A204.1 (cell line): Measurements from ENCODE around the gene KRTAP10-6.
"Not testable (repeated sequence)": the region's sequence is repeated elsewhere in the genome, so short reads cannot be mapped to it uniquely, and the experiment has no call there.

Experiments used
- FAIRE-seq: peaks from 2 replicates; lab custom pipeline; 2012; peaks lifted over from hg19 to GRCh38; lab: Jason Lieb, UNC

The KRTAP10-6 gene

DNA sequence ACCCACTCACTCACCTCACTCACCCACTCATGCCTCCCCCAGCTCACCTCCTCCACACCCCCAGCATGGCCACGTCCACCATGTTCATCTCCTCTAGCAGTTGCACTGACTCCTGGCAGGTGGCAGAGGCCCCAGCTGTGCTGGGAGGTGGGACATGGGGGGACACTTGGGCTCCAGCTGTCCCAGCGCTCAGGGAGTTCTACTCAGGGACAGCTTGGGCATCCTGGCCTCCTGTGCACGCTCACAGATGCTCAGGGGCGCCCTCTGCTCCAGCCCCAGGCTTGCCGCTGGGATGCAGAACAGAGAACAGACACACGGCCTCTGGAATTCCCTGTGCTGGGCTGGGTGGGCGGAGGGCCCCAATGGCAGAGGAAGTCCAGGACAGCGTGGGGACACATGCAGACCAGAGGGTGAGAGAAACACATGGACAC lies 24.8 kb upstream of the KRTAP10-6 start:
- FAIRE-seq, result no peak

DNA sequence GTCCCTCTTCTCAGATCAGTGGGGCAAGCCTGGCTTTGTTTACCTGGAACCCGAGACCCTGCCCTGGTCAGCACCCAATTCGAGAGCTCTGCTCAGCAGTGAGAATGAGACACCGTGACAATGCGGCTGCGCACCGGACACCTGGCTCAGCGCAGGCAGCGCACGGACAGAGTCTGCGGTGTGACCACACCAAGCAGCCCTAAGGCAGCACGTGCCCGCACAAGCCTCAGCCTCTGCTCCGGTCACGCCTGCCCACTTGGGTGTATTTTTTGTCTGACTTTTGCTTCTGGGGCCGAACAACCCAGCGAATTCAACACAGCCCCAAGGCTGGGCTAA lies 24.3 kb upstream of the KRTAP10-6 start:
- FAIRE-seq, result no peak

DNA sequence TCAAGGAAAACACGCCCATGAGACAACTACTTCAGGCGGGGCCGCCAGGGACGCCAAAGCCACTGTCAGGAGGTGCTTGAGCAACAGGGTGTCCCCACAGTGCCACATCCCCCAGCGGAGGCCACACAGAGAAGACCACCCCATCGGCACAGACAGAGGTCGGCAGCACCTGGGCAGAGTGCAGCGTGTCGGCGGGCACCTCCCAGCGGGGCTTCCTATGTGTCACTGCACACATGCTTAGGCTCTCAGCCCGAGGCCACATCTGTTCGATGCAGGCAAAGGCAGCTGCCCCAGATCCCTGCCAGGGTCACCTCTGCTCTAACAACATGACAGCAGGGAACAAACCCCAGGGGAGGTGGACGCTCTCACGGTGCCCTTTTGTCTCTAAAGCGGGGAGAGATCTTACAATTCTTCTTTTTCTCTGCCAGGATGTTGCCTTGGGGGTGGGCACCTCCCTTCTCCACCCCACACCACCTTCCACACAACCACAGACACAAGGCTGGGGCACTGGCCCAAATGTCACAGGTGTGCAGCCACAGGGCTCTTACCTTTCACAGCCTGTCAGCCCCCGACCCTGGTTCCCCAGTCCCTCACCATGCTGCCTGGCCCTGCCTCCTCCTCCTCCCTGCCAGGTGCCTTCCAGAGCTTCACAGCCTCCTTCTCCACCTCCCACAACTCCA lies 23.7 kb upstream of the KRTAP10-6 start:
- no peak for FAIRE-seq

DNA sequence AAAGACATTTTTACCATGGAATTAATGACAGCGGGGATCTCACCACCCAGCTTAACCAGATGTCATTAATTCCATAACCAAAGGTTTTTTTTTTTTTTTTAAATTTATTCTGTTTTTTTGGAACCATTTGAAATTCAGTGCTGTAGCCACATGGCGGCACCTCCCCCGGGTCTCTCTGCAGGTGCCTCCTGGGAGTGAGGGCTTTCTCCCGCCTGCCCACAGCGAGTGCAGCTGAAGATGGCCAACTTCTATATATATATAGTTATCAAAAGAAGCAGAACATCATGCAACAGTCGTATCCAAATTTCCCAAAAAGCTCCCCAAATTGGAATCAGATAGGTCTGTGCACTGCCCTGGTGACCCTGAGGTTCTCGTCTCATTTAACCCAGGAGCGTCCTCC lies 23.2 kb upstream of the KRTAP10-6 start:
- no peak for FAIRE-seq

DNA sequence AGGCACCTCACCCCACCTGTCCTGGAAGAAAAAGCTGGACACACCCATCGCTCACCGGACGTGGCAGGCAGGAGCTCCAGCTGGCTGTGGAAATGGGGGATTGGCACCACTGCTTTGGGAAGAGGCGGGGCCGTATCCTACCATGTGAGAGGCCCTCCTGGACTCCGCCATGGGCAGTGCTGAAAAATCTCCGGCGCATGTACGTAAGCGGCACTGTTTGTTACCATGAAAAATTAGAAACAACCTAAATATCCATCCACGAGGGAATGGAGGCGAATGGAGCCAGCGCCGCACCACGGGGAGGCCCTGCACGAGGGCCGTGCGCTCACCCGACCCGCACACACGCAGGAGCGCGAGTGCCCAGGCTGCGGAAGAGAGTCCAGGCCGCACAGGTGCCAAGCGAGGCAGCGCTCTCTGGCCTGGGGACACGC lies 22.7 kb upstream of the KRTAP10-6 start:
- no peak for FAIRE-seq

DNA sequence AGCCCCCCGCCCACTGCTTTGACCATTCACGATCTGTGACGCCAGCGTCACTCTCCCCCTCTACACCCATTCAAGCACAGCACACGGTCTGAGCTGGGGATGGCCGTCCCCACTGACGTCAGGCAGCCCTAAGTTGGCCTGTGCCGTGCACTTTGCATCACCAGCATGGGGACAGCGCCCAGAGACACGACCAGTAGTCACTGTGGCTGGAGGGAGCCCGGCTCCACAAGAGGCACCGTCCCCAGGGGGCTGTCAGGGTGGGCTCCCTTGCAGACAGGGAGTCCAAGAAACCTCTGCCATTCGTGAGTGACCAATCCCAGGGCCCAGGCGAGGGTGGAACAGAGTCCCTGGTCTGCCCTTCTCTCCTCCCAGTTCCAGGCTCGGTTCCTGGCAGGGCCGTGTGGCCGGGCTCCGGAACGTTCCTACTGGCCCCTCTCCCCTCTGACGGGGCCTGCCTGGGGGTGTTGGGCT lies 21.9 kb upstream of the KRTAP10-6 start:
- no peak for FAIRE-seq

DNA sequence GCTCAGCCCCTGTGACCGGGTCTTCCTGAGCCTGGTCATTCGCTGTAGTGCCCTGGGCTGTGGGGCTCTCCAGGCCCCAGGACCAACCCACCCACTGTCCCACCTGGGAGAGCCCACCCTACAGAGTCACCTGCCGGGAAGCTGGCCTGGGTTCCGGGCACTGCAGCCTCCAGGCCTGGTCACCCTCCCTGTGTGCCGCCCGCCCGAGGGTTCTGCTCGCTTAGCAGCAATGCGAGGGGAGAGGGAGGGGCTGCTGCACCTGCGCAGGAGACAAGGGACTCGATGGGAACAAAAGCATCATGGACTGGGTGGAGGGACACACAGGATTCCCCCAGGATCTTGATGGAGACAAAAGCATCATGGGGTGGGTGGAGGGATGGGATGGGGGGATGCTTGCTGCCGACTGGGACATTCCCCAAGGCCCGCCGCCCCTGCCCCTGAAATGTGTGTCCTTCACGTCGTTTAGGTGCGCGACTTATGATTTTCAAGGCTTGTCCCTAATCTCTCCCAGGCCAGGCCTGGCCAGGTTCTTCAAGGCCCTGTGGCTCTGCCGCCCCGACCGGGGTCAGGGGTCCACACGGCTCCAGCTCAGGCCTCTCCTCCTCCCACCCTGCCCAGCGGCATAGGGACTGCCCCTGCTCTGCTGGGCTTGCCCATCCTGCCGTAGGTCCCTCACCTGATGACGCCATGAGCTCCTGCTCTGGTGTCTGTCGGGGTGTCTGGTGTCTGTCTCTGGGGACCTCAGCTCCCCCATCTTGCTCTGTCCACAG lies 21.3 kb upstream of the KRTAP10-6 start:
- FAIRE-seq, result no peak

DNA sequence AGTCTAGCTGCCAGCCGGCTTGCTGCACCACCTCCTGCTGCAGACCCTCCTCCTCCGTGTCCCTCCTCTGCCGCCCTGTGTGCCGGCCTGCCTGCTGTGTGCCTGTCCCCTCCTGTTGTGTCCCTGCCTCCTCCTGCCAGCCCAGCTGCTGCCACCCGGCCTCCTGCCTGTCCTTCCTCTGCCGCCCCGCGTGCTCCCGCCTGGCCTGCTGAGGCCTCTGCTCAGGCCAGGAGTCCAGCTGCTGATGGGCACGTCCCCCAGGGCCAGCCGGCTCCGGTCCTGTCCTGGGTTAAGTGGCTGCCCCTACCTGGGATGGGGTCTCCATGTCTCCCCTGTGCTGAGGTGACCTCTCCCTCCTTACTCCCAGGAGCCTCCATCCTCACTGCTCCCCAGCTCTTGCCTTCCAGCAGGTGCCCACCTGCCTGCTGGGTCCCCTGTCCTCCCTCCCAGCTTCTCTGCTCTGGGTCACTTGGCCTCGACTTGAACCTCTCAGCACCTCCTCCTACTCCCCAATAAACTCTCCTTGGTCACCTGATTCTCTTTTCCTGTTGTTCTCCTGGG lies 20.4 kb upstream of the KRTAP10-6 start:
- FAIRE-seq, result no peak

DNA sequence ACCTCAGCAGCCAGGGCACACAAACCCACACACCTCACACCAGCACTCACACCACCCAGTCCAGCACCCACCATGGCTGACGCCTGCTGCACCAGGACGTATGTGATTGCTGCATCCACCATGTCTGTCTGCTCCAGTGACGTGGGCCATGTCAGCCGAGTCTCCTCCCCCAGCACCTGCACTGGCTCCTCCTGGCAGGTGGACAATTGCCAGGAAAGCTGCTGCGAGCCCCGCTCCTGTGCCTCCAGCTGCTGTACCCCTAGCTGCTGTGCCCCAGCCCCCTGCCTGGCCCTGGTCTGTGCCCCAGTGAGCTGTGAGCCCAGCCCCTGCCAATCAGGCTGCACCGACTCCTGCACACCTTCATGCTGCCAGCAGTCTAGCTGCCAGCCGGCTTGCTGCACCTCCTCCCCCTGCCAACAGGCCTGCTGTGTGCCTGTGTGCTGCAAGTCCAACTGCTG lies 19.8 kb upstream of the KRTAP10-6 start, which contains the start of gene KRTAP10-8:
Gene KRTAP10-8, plus strand, starts transcription at position 51 of the 458 bp plus-strand sequence. Its CDS starts 22 bp downstream, at position 73.
- FAIRE-seq, result no peak

DNA sequence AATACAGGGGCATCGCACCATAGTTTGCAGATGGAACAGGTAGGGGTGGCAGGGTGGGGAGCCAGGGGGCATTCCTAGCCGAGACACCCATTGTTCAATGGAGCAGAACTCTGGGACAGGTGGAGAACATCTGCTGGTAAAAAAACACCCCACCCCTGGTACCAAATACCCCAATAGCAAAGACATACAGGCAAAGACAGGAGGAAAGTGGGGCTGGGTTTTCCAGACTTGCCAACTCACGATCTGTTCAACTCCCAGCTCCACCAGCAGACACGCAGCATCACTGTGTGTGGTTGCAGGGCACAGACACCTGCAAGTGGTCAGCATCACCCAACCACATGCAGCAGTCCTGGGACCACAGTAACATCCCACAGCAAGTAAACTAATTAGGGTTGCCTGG lies 19.2 kb upstream of the KRTAP10-6 start:
- FAIRE-seq, result no peak

DNA sequence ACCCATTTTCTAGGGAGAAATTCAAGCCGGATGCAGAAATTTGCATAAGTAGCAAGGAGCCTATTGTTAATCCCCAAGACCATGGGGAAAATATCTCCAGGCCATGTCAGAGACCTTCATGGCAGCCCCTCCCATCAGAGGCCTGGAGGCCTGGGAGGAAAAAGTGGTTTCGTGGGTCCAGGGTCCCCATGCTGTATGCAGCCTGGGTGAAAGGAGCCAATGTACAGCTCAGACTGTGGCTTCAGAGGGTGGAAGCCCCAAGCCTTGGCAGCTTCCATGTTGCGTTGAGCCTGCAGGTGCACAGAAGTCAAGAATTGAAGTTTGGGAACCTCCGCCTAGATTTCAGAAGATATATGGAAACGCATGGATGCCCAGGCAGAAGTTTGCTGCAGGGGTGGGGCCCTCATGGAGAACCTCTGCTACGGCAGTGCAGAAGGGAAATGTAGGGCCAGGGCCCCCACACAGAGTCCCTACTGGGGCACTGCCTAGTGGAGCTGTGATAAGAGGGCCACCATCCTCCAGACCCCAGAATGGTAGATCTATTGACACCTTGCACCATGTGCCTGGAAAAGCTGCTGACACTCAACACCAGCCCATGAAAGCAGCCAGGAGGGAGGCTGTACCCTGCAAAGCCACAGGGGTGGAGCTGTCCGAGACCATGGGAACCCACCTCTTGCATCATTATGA lies 18.0 kb upstream of the KRTAP10-6 start:
- FAIRE-seq, result not testable (repeated sequence)

DNA sequence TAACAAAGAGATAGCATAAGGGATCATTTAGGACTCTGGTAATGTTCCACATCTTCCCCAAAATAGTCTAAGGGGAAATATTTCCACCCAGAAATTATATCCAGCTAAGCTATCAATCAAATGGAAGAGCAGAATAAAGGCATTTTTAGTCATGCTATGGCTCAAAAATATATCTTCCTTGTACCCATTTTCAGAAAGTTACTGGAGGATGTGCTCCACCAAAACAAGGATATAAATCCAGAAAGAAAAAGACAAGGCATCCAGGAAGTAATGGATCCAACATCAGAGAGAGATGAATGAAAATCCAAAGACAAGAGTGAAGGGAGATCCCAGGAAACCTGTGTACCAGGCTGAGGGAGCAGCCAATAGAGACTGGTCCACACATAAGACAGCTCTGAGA lies 16.9 kb upstream of the KRTAP10-6 start:
- no peak for FAIRE-seq

DNA sequence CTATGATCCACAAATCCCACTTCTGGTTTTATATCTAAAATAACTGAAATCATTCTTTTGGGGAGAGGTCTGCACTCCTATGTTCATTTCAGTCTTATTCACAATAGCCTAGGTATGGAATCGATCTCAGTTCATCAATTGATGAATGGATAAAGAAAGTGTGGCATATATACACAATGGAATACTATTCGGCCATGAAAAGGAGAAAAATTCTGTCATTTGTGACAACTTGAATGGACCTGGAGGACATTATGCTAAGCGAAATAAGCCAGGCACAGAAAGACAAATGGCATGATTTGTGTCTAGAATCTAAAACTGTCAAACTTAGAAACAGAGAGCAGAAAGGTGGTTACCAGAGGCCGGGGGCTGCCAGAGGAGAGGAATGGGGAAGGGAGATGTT lies 14.2 kb upstream of the KRTAP10-6 start:
- FAIRE-seq, result no peak

DNA sequence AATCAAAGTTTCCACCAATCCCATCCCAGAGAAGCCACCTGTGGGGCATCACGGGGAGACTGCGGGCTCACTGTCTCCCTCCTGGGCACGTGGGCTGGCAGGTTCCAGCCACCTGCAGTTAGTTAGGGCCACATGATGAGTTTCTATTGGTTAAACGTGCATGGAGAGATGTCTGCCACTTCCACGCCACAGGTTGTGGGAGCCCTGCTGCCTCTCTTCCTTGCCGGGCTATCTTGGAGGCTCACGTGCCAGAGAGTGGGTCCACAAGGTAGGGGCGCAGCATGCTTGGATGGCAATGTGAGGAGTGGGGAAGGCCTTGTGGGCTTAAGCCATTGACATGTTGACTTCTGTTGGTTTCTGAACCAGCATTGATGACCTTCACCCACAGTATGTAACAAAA lies 11.6 kb upstream of the KRTAP10-6 start:
- no peak for FAIRE-seq

DNA sequence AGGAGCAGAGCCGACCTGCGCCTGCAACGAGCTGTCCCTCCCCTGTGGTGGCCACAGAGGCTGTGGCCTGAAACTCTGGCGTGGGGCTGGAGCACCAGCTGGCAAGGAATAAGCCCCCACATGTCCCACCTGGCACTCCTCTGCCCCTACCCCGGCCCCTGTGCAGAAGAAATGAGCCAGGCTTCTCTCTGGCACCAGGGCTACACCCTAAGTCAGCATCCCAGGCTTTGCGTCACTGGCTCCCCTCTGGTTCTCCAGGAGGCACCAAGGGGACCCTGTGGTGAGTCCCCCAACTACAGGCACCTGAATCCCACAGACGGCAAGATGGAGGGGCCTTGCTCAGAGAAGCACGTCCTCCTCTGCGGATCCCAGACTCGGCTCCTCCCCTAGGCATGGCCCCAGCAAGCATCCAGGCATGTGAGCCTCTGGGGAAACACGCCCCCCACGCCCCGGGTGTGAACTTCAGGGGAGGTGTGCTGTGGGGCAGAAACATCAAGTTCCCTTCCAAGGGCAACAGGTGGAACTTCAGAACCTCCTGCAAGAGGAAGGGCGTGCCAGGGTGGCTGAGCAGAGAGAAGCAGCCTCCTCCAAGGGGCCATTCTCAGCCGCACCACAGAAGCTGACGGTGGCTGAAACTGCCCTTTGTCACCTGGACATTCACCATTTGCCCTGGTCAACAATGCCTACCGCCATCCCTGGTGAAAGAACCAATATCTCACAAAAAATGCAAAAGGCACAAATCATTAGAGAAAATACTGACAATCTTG lies 11.0 kb upstream of the KRTAP10-6 start:
- FAIRE-seq, result no peak

DNA sequence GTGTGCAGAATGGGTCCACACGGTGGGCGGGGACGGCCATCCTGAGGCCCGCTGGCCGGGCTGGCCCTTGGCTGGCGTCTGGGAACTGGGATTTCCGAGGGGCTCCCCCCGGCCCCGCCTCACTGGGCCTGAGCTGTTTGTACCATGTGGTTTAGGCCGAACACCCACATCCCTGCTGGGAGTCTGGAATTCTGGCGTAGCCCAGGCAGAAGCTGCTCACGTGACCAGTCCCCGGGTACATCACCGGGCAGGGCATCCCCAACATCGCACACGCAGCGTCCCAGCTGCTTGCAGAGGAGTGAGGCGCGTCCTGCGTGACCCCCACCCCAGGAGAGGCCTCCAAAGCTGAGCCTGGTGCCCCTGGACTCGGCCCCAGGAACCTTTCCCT lies 10.2 kb upstream of the KRTAP10-6 start:
- no peak for FAIRE-seq

DNA sequence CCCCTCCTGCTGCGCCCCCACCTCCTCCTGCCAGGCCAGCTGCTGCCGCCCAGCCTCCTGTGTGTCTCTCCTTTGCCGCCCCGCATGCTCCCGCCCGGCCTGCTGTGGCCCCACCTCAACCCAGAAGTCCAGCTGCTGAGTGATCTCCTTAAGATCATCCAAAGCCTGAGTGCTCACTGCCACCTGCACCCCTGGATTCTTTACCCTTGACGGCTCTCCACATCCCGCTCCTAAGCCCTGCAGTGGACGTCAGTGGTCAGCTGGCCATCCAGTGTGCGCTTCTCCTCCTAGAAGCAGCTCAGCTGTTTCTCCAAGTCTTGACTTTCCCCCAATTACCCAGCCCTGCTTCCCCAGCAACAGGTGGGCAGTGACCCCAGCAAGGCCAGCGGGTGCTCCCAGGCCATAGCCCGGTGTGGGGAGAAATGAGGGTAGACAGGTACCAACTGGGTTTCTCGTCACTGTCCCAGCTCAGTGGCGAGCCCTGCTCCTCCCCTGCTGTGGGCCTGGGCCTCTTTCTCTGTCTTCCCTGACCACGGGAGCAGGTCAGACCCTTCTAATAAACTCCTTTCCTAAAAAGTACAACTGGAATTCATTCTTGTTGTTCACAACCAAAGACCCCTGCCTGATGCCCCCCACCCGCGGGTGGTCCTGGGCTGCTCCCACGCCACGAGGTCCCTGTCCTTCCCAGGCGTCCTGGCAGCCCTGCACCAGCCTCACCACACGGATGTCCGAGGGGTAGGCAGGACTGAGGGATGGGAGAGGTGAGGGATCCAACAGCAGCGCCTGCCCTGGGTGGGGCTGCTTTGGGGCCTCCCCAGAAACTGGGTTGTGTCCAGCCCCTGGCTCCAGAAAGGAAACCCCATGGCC lies 9.5 kb upstream of the KRTAP10-6 start:
- FAIRE-seq, result no peak

DNA sequence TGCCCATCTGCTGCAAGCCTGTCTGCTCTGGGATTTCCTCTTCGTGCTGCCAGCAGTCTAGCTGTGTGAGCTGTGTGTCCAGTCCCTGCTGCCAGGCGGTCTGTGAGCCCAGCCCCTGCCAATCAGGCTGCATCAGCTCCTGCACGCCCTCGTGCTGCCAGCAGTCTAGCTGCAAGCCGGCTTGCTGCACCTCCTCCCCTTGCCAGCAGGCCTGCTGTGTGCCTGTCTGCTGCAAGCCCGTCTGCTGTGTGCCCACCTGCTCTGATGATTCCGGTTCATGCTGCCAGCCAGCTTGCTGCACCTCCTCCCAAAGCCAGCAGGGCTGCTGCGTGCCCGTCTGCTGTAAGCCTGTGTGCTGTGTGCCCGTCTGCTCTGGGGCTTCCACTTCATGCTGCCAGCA lies 8.8 kb upstream of the KRTAP10-6 start:
- FAIRE-seq, result not testable (repeated sequence)

DNA sequence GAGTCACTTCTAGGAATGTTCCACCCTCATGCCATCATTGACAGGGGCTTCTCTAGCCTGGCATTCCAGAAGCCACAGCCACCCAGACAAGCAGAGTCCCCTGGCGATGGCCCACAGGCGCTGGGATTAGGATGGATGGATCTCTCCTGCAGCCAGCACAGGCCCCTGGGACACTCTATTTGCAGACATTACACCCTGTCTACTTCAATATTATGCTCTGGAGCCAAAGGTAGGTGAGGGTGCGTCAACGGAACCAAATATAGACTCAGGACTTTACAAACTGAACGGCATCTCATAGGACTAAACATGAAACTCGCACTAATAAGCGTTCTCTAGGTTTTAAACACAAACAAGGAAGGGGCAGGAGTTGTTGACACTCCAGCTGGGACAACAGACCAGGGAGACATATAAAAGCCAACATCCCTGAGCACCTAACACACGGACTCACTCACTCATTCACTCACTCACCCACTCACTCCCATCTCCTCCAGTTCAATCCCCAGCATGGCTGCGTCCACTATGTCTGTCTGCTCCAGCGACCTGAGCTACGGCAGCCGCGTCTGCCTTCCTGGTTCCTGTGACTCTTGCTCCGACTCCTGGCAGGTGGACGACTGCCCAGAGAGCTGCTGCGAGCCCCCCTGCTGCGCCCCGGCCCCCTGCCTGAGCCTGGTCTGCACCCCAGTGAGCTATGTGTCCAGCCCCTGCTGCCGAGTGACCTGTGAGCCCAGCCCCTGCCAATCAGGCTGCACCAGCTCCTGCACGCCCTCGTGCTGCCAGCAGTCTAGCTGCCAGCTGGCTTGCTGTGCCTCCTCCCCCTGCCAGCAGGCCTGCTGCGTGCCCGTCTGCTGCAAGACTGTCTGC lies 8.0 kb upstream of the KRTAP10-6 start, which contains the start of gene KRTAP10-7:
Gene KRTAP10-7, plus strand, starts transcription at position 480 of the 861 bp plus-strand sequence. Its CDS starts 25 bp downstream, at position 505.
- not testable (repeated sequence) for FAIRE-seq
